Adrenal gland (tissue), 5 donors: ENCODE measurements around the gene ANGPTL7.

Experiments
- POLR2A ChIP-seq, 2 donors: fragments of 450-650 bp; IDR thresholded peaks; one replicate each; pipeline ENCODE4 v1.6.1; 2017; ENCODE audit warnings: antibody characterized with exemption in 2 of 2, mild to moderate bottlenecking in 2 of 2, moderate library complexity in 1 of 2
- TF ChIP-seq, protein P1 (sequence below), 6 experiments: fragments of 450-650 bp in 4 of 6; fragments of 200-600 bp in 2 of 6; sonication (generic) in 1 of 6; IDR thresholded peaks; 1 replicate in 5 of 6; 2 replicates in 1 of 6; pipeline versions ENCODE4 v1.5.1 to v1.8.0; 2016 to 2021; ENCODE audit warnings: antibody characterized with exemption in 6 of 6, mild to moderate bottlenecking in 2 of 6, moderate library complexity in 1 of 6
- donor health status: DM: no; HTN: no; CAD: no.

- TF ChIP-seq, protein P1, sequence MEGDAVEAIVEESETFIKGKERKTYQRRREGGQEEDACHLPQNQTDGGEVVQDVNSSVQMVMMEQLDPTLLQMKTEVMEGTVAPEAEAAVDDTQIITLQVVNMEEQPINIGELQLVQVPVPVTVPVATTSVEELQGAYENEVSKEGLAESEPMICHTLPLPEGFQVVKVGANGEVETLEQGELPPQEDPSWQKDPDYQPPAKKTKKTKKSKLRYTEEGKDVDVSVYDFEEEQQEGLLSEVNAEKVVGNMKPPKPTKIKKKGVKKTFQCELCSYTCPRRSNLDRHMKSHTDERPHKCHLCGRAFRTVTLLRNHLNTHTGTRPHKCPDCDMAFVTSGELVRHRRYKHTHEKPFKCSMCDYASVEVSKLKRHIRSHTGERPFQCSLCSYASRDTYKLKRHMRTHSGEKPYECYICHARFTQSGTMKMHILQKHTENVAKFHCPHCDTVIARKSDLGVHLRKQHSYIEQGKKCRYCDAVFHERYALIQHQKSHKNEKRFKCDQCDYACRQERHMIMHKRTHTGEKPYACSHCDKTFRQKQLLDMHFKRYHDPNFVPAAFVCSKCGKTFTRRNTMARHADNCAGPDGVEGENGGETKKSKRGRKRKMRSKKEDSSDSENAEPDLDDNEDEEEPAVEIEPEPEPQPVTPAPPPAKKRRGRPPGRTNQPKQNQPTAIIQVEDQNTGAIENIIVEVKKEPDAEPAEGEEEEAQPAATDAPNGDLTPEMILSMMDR (IDR thresholded peaks at IDR 0.05): no peak
- TF ChIP-seq POLR2A (IDR thresholded peaks at IDR 0.05): no peak
Observed at GRCh38 chr1:11170102-11170501, 19.1 kb upstream of the ANGPTL7 start.
